ENCODE results near the gene NAT16.
"Not testable (repeated sequence)": the region's sequence is repeated elsewhere in the genome, so short reads cannot be mapped to it uniquely, and the experiment has no call there.

Gene NAT16

DNA sequence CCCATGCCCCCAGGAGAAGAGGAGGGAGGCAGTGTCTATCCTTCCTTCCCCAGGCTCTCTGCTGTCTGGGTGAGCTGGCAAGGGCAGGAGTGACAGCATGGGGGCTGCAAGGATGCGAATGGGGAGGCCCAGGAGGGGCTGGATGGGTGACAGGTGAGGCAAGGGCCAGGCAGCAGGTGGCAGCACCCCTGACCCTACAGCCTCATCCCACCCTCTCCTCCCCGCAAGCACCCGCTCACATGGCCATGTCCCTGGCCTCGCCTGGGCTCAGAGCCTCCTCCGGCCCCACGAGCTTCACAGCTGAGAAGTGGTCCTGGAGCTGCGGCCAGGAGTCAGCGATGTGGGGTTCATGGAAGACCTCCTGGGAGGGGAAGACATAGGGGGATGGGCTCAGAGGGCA is 31.9 kb upstream of the NAT16 start:
- Histone ChIP-seq H3K4me1 (ENCODE audit: control insufficient read depth, low read depth, low read length) (no peaks in the 10 kb centered on the region), H3K27me3 (ENCODE audit: control insufficient read depth, insufficient read depth, low read length) (no peaks in the 10 kb centered on the region), H3K9me3 (ENCODE audit: control insufficient read depth, low read depth, low read length) (no peaks in the 10 kb centered on the region), H3K9ac (ENCODE audit: low read length) (no peak overlapping the region), H3K36me3 (ENCODE audit: control insufficient read depth, low read depth, low read length) (peaks cover 11% of the 10 kb centered on the region), H3K4me3 (ENCODE audit: low read length) (no peak overlapping the region), H3K27ac (ENCODE audit: low read length) (no peak overlapping the region)

DNA sequence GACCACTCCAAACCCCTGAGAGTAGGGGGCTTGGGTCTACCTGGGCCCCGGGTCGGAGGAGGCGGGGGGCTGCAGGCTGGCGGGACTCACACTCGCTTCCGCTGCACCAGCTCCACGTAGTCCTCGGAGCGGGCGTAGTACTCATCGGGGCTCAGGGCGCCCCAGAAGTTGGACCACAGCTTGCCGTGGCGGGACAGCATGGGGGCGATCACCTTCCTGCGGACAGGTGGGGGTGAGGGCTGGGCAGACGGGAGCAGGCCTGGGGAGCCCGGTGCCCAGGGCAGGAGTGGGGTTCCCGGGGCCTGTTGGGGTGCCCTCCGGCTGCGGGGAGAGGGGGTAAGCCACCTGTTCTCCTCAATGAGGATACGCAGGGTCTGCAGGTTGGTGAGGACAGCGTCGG is 31.4 kb upstream of the NAT16 start:
- Histone ChIP-seq H3K27ac (ENCODE audit: low read length) (no peak overlapping the region), H3K4me3 (ENCODE audit: low read length) (no peak overlapping the region), H3K36me3 (ENCODE audit: control insufficient read depth, low read depth, low read length) (peaks cover 11% of the 10 kb centered on the region), H3K4me1 (ENCODE audit: control insufficient read depth, low read depth, low read length) (no peaks in the 10 kb centered on the region), H3K27me3 (ENCODE audit: control insufficient read depth, insufficient read depth, low read length) (no peaks in the 10 kb centered on the region), H3K9me3 (ENCODE audit: control insufficient read depth, low read depth, low read length) (no peaks in the 10 kb centered on the region), H3K9ac (ENCODE audit: low read length) (no peak overlapping the region)

- Histone ChIP-seq H3K27ac (ENCODE audit: low read length) (no peak overlapping the region), H3K9ac (ENCODE audit: low read length) (no peak overlapping the region)
These were observed 30.1 kb upstream of the NAT16 start for GRCh38 chr7:101210143-101210542.

DNA sequence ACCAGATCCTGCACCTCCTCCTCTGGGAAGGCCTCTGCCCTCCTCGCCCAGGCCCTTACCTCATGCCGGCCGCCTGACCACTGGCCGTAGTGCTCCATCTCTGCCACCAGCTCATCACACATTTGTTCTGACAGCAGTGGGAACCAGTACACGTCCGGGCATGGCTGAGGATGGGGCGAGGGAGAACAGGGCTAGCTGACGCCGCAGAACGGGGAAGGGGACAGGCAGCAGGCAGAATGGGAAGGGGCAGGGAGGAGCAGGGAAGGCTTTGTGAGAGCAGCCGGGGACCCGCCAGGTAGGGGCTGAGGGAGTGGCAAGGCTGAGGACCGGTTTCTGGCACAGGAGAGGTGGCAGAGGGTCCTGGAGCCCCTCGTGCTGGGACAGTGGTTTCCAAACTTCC is 28.7 kb upstream of the NAT16 start:
- Histone ChIP-seq H3K9ac (ENCODE audit: low read length) (no peak overlapping the region), H3K27ac (ENCODE audit: low read length) (no peak overlapping the region), H3K4me3 (ENCODE audit: low read length) (no peak overlapping the region), H3K9me3 (ENCODE audit: control insufficient read depth, low read depth, low read length) (no peaks in the 10 kb centered on the region), H3K4me1 (ENCODE audit: control insufficient read depth, low read depth, low read length) (no peaks in the 10 kb centered on the region), H3K36me3 (ENCODE audit: control insufficient read depth, low read depth, low read length) (peaks cover 7% of the 10 kb centered on the region), H3K27me3 (ENCODE audit: control insufficient read depth, insufficient read depth, low read length) (no peaks in the 10 kb centered on the region)

More at GRCh38 chr7:101210143-101210542, 30.1 kb upstream of the NAT16 start:
- Histone ChIP-seq H3K36me3 (ENCODE audit: control insufficient read depth, low read depth, low read length) (peaks cover 11% of the 10 kb centered on the region), H3K4me1 (ENCODE audit: control insufficient read depth, low read depth, low read length) (no peaks in the 10 kb centered on the region), H3K9me3 (ENCODE audit: control insufficient read depth, low read depth, low read length) (no peaks in the 10 kb centered on the region), H3K4me3 (ENCODE audit: low read length) (no peak overlapping the region), H3K27me3 (ENCODE audit: control insufficient read depth, insufficient read depth, low read length) (no peaks in the 10 kb centered on the region)

DNA sequence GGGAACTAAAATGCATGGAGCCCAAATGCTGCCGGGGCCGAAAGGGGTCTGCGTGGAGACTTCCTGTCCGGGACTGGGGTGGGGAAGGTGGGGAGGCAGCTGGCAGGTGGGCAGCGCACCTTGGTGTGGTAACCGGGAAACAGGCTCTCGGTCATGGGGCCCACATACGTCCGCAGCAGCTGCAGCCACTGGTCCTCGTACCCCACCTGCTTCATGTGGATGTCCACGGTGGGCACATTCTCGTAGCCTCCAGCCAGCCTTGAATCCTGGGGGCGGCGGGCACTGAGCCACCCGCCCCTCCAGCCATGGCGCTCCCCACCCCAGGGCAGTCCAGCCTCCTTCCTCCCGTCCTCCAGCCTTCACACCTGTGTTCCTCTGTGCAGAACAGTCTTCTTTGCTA is 27.4 kb upstream of the NAT16 start:
- no peaks in the 10 kb centered on the region for H3K27me3 ChIP-seq (ENCODE audit: control insufficient read depth, insufficient read depth, low read length)
- no peak overlapping the region for H3K9ac ChIP-seq (ENCODE audit: low read length)
- H3K27ac ChIP-seq (ENCODE audit: low read length), result no peak overlapping the region
- H3K9me3 ChIP-seq (ENCODE audit: control insufficient read depth, low read depth, low read length), result no peaks in the 10 kb centered on the region
- no peaks in the 10 kb centered on the region for H3K4me1 ChIP-seq (ENCODE audit: control insufficient read depth, low read depth, low read length)
- H3K4me3 ChIP-seq (ENCODE audit: low read length), result no peak overlapping the region
- peaks cover 7% of the 10 kb centered on the region for H3K36me3 ChIP-seq (ENCODE audit: control insufficient read depth, low read depth, low read length)

DNA sequence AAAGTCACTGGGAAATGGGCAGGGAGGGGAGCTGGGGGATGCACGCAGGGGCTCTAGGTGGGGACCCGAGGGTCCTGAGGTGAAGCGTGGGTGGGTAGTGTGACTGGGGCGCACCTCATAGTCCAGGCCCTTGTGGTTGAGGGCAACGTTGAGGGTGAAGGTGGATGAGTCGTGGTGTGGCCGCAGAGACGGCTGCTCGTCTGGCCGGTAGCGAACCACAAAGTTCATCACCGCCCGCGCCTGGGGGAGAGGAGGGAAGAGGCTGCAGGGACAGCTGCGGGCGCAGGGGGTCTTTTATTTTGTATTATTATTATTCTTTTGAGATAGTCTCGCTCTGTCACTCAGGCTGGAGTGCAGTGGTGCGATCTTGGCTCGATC is 26.6 kb upstream of the NAT16 start:
- Histone ChIP-seq H3K27me3 (ENCODE audit: control insufficient read depth, insufficient read depth, low read length) (no peaks in the 10 kb centered on the region), H3K9me3 (ENCODE audit: control insufficient read depth, low read depth, low read length) (no peaks in the 10 kb centered on the region), H3K36me3 (ENCODE audit: control insufficient read depth, low read depth, low read length) (peaks cover 7% of the 10 kb centered on the region), H3K4me3 (ENCODE audit: low read length) (no peak overlapping the region), H3K9ac (ENCODE audit: low read length) (no peak overlapping the region), H3K4me1 (ENCODE audit: control insufficient read depth, low read depth, low read length) (no peaks in the 10 kb centered on the region), H3K27ac (ENCODE audit: low read length) (no peak overlapping the region)

DNA sequence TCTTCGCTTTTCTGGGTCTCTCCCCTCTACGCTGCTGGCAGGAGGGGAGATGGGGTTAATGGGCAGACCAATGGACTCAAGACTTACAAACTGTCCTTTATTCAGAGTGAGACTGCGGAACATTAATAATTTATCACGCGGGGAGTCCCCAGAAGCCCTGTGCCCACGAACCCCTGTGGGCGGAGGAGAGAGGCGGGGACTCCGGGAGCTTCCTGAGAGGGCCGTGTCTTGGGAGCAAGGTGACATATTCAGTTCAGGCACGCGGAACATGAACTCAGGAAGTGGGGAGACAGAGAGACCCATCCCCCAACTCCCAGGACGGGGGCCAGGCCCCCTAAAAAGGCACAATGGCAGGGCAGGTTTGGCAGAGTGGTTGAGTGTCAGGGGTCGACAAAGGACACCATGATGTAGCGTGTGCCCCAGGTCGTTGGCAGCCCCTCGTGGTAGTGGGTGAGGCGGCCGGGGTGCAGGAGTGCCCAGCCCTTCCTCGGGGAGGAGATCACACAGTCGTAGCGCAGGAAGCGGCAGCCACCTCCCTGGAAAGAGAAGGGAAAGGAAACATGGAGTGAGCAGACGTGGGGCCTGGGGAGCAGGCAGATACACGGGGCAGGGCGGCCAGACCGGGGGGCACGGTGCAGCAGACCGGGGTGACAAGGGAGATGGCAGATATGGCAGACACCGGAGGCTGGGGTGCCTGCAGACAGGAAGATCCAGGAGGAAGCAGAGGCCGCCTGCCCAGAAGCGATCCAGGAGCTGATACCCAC is 26.0 kb upstream of the NAT16 start:
- no peak overlapping the region for H3K9ac ChIP-seq (ENCODE audit: low read length)
- no peak overlapping the region for H3K4me3 ChIP-seq (ENCODE audit: low read length)
- no peaks in the 10 kb centered on the region for H3K27me3 ChIP-seq (ENCODE audit: control insufficient read depth, insufficient read depth, low read length)
- peaks cover under 1% of the 10 kb centered on the region for H3K4me1 ChIP-seq (ENCODE audit: control insufficient read depth, low read depth, low read length)
- H3K36me3 ChIP-seq (ENCODE audit: control insufficient read depth, low read depth, low read length), result peaks cover 7% of the 10 kb centered on the region
- H3K27ac ChIP-seq (ENCODE audit: low read length), result no peak overlapping the region
- no peaks in the 10 kb centered on the region for H3K9me3 ChIP-seq (ENCODE audit: control insufficient read depth, low read depth, low read length)

GRCh38 chr7:101203740-101204738 is 23.9 kb upstream of the NAT16 start:
- not testable (repeated sequence) for H3K27me3 ChIP-seq (ENCODE audit: control insufficient read depth, insufficient read depth, low read length); H3K9ac ChIP-seq (ENCODE audit: low read length); H3K36me3 ChIP-seq (ENCODE audit: control insufficient read depth, low read depth, low read length); H3K4me3 ChIP-seq (ENCODE audit: low read length); H3K4me1 ChIP-seq (ENCODE audit: control insufficient read depth, low read depth, low read length); H3K27ac ChIP-seq (ENCODE audit: low read length); H3K9me3 ChIP-seq (ENCODE audit: control insufficient read depth, low read depth, low read length)

DNA sequence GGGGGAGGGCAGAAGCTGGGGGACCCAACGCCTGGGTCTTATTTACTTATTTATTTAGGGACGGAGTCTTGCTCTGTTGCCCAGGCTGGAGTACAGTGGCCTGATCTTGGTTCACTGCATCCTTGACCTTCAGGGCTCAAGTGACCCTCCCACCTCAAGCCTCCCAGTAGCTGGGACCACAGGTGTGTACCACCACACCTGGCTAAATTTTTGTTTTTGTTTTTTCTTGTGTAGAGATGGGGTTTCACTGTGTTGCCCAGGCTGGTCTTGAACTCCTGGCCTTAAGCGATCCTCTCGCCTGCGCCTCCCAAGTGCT is 22.5 kb upstream of the NAT16 start:
- H3K9ac ChIP-seq (ENCODE audit: low read length), result no peak overlapping the region
- H3K27ac ChIP-seq (ENCODE audit: low read length), result no peak overlapping the region
- no peaks in the 10 kb centered on the region for H3K36me3 ChIP-seq (ENCODE audit: control insufficient read depth, low read depth, low read length)
- H3K27me3 ChIP-seq (ENCODE audit: control insufficient read depth, insufficient read depth, low read length), result no peaks in the 10 kb centered on the region
- H3K4me3 ChIP-seq (ENCODE audit: low read length), result no peak overlapping the region
- peaks cover 8% of the 10 kb centered on the region for H3K4me1 ChIP-seq (ENCODE audit: control insufficient read depth, low read depth, low read length)
- H3K9me3 ChIP-seq (ENCODE audit: control insufficient read depth, low read depth, low read length), result no peaks in the 10 kb centered on the region

- Histone ChIP-seq H3K27ac (ENCODE audit: low read length) (no peak overlapping the region), H3K4me1 (ENCODE audit: control insufficient read depth, low read depth, low read length) (peaks cover 8% of the 10 kb centered on the region), H3K36me3 (ENCODE audit: control insufficient read depth, low read depth, low read length) (no peaks in the 10 kb centered on the region), H3K9me3 (ENCODE audit: control insufficient read depth, low read depth, low read length) (no peaks in the 10 kb centered on the region), H3K4me3 (ENCODE audit: low read length) (no peak overlapping the region), H3K27me3 (ENCODE audit: control insufficient read depth, insufficient read depth, low read length) (no peaks in the 10 kb centered on the region), H3K9ac (ENCODE audit: low read length) (no peak overlapping the region)
These were observed 21.9 kb upstream of the NAT16 start for GRCh38 chr7:101201695-101202602.
